ENCODE results near the gene NFATC2.

NFATC2 gene

DNA sequence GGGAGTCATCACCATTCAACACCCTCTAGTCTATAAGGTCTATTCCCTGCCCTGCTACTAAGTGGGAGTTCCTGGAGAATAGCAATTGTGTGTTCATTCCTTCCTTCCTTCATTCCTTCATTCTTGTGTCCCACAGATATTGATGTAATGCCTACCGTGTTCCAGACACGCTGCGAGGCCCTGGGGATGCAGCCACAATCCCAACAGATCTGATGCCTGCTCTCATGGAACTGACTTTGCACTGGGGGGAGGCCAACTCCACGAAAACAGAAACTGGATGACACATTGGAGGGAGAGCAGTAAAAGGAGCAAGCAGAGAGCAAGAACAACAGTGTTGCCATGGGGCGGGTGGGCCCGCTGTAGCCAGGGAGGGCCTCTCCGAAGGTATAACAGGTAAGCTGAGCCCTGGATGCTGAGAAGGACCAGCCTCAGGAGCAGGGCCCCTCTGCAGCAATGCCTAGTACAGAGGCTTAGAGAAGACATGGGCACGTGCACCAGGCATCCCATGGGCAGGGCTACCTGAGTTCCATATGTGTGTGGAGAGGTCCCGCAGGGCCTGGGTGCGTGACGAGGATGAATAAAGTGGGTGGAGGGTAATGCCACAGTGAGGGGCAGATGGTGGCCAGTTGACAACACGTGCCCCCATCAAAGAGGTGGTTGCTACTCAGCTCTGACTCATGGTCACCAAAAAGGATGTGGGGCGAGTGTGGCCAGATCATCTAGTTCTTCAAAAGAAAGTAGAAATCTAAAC, 173.9 kb downstream of the NFATC2 start:
- Histone ChIP-seq H3K27ac (ENCODE audit: poor library complexity, severe bottlenecking) (no peak overlapping the region), H3K9me3 (ENCODE audit: severe bottlenecking) (peaks cover 5% of the 10 kb centered on the region), H3K27me3 (ENCODE audit: insufficient read depth, poor library complexity, severe bottlenecking) (no peaks in the 10 kb centered on the region), H3K4me3 (ENCODE audit: severe bottlenecking) (no peak overlapping the region), H3K36me3 (ENCODE audit: low read depth) (no peaks in the 10 kb centered on the region), H3K4me1 (ENCODE audit: insufficient read depth, poor library complexity, severe bottlenecking) (peaks cover 20% of the 10 kb centered on the region)
- DNase-seq (ENCODE audit: low spot score) (peak; percentile 71), ATAC-seq (ENCODE audit: low read depth) (no peak)
- TF ChIP-seq, protein P1, sequence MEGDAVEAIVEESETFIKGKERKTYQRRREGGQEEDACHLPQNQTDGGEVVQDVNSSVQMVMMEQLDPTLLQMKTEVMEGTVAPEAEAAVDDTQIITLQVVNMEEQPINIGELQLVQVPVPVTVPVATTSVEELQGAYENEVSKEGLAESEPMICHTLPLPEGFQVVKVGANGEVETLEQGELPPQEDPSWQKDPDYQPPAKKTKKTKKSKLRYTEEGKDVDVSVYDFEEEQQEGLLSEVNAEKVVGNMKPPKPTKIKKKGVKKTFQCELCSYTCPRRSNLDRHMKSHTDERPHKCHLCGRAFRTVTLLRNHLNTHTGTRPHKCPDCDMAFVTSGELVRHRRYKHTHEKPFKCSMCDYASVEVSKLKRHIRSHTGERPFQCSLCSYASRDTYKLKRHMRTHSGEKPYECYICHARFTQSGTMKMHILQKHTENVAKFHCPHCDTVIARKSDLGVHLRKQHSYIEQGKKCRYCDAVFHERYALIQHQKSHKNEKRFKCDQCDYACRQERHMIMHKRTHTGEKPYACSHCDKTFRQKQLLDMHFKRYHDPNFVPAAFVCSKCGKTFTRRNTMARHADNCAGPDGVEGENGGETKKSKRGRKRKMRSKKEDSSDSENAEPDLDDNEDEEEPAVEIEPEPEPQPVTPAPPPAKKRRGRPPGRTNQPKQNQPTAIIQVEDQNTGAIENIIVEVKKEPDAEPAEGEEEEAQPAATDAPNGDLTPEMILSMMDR (IDR thresholded peaks at IDR 0.05; ENCODE audit: poor library complexity, severe bottlenecking): no peak

GRCh38 chr20:51366155-51366886, 176.2 kb downstream of the NFATC2 start:
- peak; percentile 85 for ATAC-seq (ENCODE audit: low read depth)
- DNase-seq (ENCODE audit: low spot score): peak; percentile 98
- TF ChIP-seq, protein P1 (IDR thresholded peaks at IDR 0.05; ENCODE audit: poor library complexity, severe bottlenecking): no peak
- Histone ChIP-seq H3K4me3 (ENCODE audit: severe bottlenecking) (no peak overlapping the region), H3K27ac (ENCODE audit: poor library complexity, severe bottlenecking) (peak overlapping the region; percentile 97), H3K4me1 (ENCODE audit: insufficient read depth, poor library complexity, severe bottlenecking) (peaks cover 22% of the 10 kb centered on the region), H3K27me3 (ENCODE audit: insufficient read depth, poor library complexity, severe bottlenecking) (no peaks in the 10 kb centered on the region), H3K9me3 (ENCODE audit: severe bottlenecking) (peaks cover 9% of the 10 kb centered on the region), H3K36me3 (ENCODE audit: low read depth) (no peaks in the 10 kb centered on the region)

DNA sequence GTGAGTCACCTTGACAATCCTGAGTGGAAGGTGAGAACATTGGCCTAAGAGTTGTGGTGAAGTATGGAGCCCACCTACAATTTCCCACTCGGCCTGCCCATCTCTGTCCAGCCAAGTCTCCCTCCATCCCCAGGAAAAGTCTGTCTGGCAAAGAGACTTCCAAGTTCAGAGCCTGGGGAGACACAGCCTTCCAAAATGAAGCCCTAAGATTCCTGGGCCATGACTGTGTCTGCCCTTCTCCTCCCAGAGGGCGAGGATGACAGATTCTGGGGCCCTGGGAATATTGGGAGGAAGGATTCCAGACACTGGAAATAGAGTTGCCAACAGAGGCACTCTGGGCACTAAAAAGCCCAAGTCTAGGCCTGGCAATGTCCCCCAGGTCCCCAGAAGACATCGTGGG, 176.8 kb downstream of the NFATC2 start:
- Histone ChIP-seq H3K36me3 (ENCODE audit: low read depth) (no peaks in the 10 kb centered on the region), H3K4me1 (ENCODE audit: insufficient read depth, poor library complexity, severe bottlenecking) (peaks cover 28% of the 10 kb centered on the region), H3K27me3 (ENCODE audit: insufficient read depth, poor library complexity, severe bottlenecking) (no peaks in the 10 kb centered on the region), H3K27ac (ENCODE audit: poor library complexity, severe bottlenecking) (peak overlapping the region; percentile 97), H3K9me3 (ENCODE audit: severe bottlenecking) (peaks cover 9% of the 10 kb centered on the region), H3K4me3 (ENCODE audit: severe bottlenecking) (no peak overlapping the region)
- TF ChIP-seq, protein P1 (IDR thresholded peaks at IDR 0.05; ENCODE audit: poor library complexity, severe bottlenecking): no peak
- DNase-seq (ENCODE audit: low spot score) (peak; percentile 84), ATAC-seq (ENCODE audit: low read depth) (peak; percentile 55)

- Histone ChIP-seq H3K4me1 (ENCODE audit: insufficient read depth, poor library complexity, severe bottlenecking) (peaks cover 43% of the 10 kb centered on the region), H3K27ac (ENCODE audit: poor library complexity, severe bottlenecking) (peak overlapping the region; percentile 97), H3K36me3 (ENCODE audit: low read depth) (no peaks in the 10 kb centered on the region), H3K9me3 (ENCODE audit: severe bottlenecking) (peaks cover 9% of the 10 kb centered on the region), H3K27me3 (ENCODE audit: insufficient read depth, poor library complexity, severe bottlenecking) (no peaks in the 10 kb centered on the region), H3K4me3 (ENCODE audit: severe bottlenecking) (no peak overlapping the region)
- DNase-seq (ENCODE audit: low spot score): no peak
- no peak for ATAC-seq (ENCODE audit: low read depth)
- TF ChIP-seq, protein P1 (IDR thresholded peaks at IDR 0.05; ENCODE audit: poor library complexity, severe bottlenecking): no peak
These were observed 178.7 kb downstream of the NFATC2 start for GRCh38 chr20:51363813-51364212.

All from RWPE2 (cell line).